Neural cell (in vitro differentiated cells): ENCODE results near the gene MYOZ1.
"Not testable (repeated sequence)": the region's sequence is repeated elsewhere in the genome, so short reads cannot be mapped to it uniquely, and the experiment has no call there.

Source experiments
- EP300 ChIP-seq: fragments of 450-650 bp; conservative IDR thresholded peaks from 2 replicates; pipeline ENCODE4 v1.6.1; 2014; ENCODE audit warnings: antibody characterized with exemption, mild to moderate bottlenecking, moderate library complexity; ENCODE audit not compliant: poor library complexity, severe bottlenecking
- EZH2 ChIP-seq: fragments of 200-600, 300-800 bp; shearing (Covaris generic), sonication (generic); IDR thresholded peaks from 2 replicates; pipeline ENCODE4 v1.6.1; 2014; ENCODE audit warnings: antibody characterized with exemption, low read length, borderline replicate concordance, mild to moderate bottlenecking; ENCODE audit not compliant: insufficient read depth, poor library complexity, severe bottlenecking
- MXI1 ChIP-seq: fragments of 450-650 bp; conservative IDR thresholded peaks from 2 replicates; pipeline ENCODE4 v1.6.1; 2014; ENCODE audit warnings: antibody characterized with exemption, mild to moderate bottlenecking; ENCODE audit not compliant: poor library complexity, severe bottlenecking
- POLR2AphosphoS5 ChIP-seq: IDR thresholded peaks from 2 replicates; pipeline ENCODE4 v1.6.1; 2012
- RAD21 ChIP-seq: fragments of 450-650 bp; conservative IDR thresholded peaks from 2 replicates; pipeline ENCODE4 v1.6.1; 2014; ENCODE audit warnings: antibody characterized with exemption, mild to moderate bottlenecking, moderate library complexity
- SMC3 ChIP-seq: fragments of 450-650 bp; conservative IDR thresholded peaks from 2 replicates; pipeline ENCODE4 v1.6.1; 2014; ENCODE audit warnings: antibody characterized with exemption, mild to moderate bottlenecking, moderate library complexity; ENCODE audit not compliant: poor library complexity
- TAF1 ChIP-seq: IDR thresholded peaks from 2 replicates; pipeline ENCODE4 v1.6.1; 2012; ENCODE audit warnings: low read depth
- TF ChIP-seq, protein P1 (sequence below): fragments of 450-650 bp; IDR thresholded peaks from 2 replicates; pipeline ENCODE4 v1.5.1; 2014; ENCODE audit warnings: antibody characterized with exemption, mild to moderate bottlenecking, moderate library complexity; ENCODE audit not compliant: poor library complexity, severe bottlenecking

DNA sequence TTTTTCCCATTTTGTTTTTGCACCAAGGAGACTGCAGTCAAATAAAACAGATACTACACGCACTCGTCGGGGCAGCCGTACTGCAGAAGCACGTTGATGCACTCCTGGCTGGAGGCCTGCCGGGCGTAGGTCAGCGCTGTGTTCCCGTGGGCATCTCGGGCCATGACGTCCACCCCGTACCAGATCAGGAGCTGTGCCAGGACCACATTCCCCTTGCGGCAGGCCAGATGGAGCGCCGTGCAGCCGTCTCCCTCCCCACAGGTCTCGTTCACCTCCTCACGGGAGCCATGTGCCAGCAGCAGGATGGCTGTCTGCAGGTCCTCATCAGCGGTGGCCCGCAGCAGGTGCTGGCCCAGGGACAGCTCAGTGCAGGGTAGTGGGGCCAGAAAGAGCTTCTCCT is 33.3 kb upstream of the MYOZ1 start:
- TF ChIP-seq, protein P1, sequence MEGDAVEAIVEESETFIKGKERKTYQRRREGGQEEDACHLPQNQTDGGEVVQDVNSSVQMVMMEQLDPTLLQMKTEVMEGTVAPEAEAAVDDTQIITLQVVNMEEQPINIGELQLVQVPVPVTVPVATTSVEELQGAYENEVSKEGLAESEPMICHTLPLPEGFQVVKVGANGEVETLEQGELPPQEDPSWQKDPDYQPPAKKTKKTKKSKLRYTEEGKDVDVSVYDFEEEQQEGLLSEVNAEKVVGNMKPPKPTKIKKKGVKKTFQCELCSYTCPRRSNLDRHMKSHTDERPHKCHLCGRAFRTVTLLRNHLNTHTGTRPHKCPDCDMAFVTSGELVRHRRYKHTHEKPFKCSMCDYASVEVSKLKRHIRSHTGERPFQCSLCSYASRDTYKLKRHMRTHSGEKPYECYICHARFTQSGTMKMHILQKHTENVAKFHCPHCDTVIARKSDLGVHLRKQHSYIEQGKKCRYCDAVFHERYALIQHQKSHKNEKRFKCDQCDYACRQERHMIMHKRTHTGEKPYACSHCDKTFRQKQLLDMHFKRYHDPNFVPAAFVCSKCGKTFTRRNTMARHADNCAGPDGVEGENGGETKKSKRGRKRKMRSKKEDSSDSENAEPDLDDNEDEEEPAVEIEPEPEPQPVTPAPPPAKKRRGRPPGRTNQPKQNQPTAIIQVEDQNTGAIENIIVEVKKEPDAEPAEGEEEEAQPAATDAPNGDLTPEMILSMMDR = not testable (repeated sequence)
- not testable (repeated sequence) for TF ChIP-seq EZH2, TAF1, MXI1, EP300, RAD21, SMC3, POLR2AphosphoS5
